ENCODE results near the gene CLOCK.

CLOCK gene

GRCh38 chr4:55458611-55459010 lies 88.1 kb downstream of the CLOCK start:
- H3K36me3 ChIP-seq (replicated peaks in 1 of 2; ENCODE audit: control insufficient read depth in 2 of 2, insufficient read depth in 2 of 2, low read length in 2 of 2), result peaks cover 0 to 84% of the 10 kb centered on the region in 2 donors
- no peak overlapping the region for H3K23ac ChIP-seq (ENCODE audit: low read depth, low read length, poor library complexity)
- no peaks in the 10 kb centered on the region for H3K9me3 ChIP-seq (replicated peaks in 1 of 2; ENCODE audit: control insufficient read depth in 2 of 2, insufficient read depth in 1 of 2, low read depth in 1 of 2, low read length in 2 of 2)
- H4K91ac ChIP-seq (ENCODE audit: low read depth, low read length, poor library complexity), result no peak overlapping the region
- H2AFZ ChIP-seq (ENCODE audit: low read length), result no peak overlapping the region
- no peaks in the 10 kb centered on the region for H3K4me1 ChIP-seq (ENCODE audit: control insufficient read depth in 2 of 2, insufficient read depth in 1 of 2, low read depth in 1 of 2, low read length in 2 of 2)
- no peaks in the 10 kb centered on the region for H3K27me3 ChIP-seq (ENCODE audit: control insufficient read depth in 3 of 3, insufficient read depth in 3 of 3, low read depth in 1 of 3, low read length in 3 of 3)
- no peak for DNase-seq (ENCODE audit: low spot score)
- no peak overlapping the region for H4K8ac ChIP-seq (ENCODE audit: low read depth, low read length)
- no peak overlapping the region for H2BK120ac ChIP-seq (ENCODE audit: low read depth, low read length)
- H2BK12ac ChIP-seq (ENCODE audit: low read length), result no peak overlapping the region
- no peak overlapping the region for H3K4ac ChIP-seq (ENCODE audit: low read length)
- H2AK5ac ChIP-seq (ENCODE audit: low read depth, low read length), result no peak overlapping the region
- no peak overlapping the region for H3K9ac ChIP-seq (ENCODE audit: low read depth, low read length, poor library complexity)
- no peaks in the 10 kb centered on the region for H3K79me1 ChIP-seq (ENCODE audit: low read depth, low read length)
- H3K4me3 ChIP-seq (ENCODE audit: low read length in 2 of 2), result no peak overlapping the region
- no peak overlapping the region for H2BK15ac ChIP-seq (ENCODE audit: low read length)
- no peak overlapping the region for H3K27ac ChIP-seq (replicated peaks; ENCODE audit: low read length)
- no peak overlapping the region for H3K18ac ChIP-seq (ENCODE audit: low read length)
- no peak overlapping the region for H3K4me2 ChIP-seq (ENCODE audit: insufficient read depth, low read length, poor library complexity, severe bottlenecking)
- no peak overlapping the region for H2BK5ac ChIP-seq (ENCODE audit: low read length)
- H3K14ac ChIP-seq (ENCODE audit: low read length), result no peak overlapping the region
- WGBS, 2 donors (ENCODE audit: extremely low coverage in 2 of 2, insufficient read length in 2 of 2, insufficient replicate concordance in 1 of 2), result no CpG with 5 or more reads among the region's 2 CpGs

GRCh38 chr4:55458164-55458563 lies 88.5 kb downstream of the CLOCK start:
- no peak overlapping the region for H3K4me2 ChIP-seq (ENCODE audit: insufficient read depth, low read length, poor library complexity, severe bottlenecking)
- no peak overlapping the region for H4K91ac ChIP-seq (ENCODE audit: low read depth, low read length, poor library complexity)
- DNase-seq (ENCODE audit: low spot score), result no peak
- no peak overlapping the region for H3K27ac ChIP-seq (replicated peaks; ENCODE audit: low read length)
- H2BK5ac ChIP-seq (ENCODE audit: low read length), result no peak overlapping the region
- H3K4me1 ChIP-seq (ENCODE audit: control insufficient read depth in 2 of 2, insufficient read depth in 1 of 2, low read depth in 1 of 2, low read length in 2 of 2), result no peaks in the 10 kb centered on the region
- no peak overlapping the region for H2BK15ac ChIP-seq (ENCODE audit: low read length)
- H2AK5ac ChIP-seq (ENCODE audit: low read depth, low read length), result no peak overlapping the region
- no peak overlapping the region for H3K18ac ChIP-seq (ENCODE audit: low read length)
- no peak overlapping the region for H3K4me3 ChIP-seq (ENCODE audit: low read length in 2 of 2)
- no peaks in the 10 kb centered on the region for H3K9me3 ChIP-seq (replicated peaks in 1 of 2; ENCODE audit: control insufficient read depth in 2 of 2, insufficient read depth in 1 of 2, low read depth in 1 of 2, low read length in 2 of 2)
- no peak overlapping the region for H3K9ac ChIP-seq (ENCODE audit: low read depth, low read length, poor library complexity)
- H2AFZ ChIP-seq (ENCODE audit: low read length), result no peak overlapping the region
- no peaks in the 10 kb centered on the region for H3K79me1 ChIP-seq (ENCODE audit: low read depth, low read length)
- no peak overlapping the region for H3K14ac ChIP-seq (ENCODE audit: low read length)
- H2BK120ac ChIP-seq (ENCODE audit: low read depth, low read length), result no peak overlapping the region
- no peak overlapping the region for H3K4ac ChIP-seq (ENCODE audit: low read length)
- no peak overlapping the region for H4K8ac ChIP-seq (ENCODE audit: low read depth, low read length)
- H3K27me3 ChIP-seq (ENCODE audit: control insufficient read depth in 3 of 3, insufficient read depth in 3 of 3, low read depth in 1 of 3, low read length in 3 of 3), result no peaks in the 10 kb centered on the region
- no peak overlapping the region for H2BK12ac ChIP-seq (ENCODE audit: low read length)
- WGBS, 2 donors (ENCODE audit: extremely low coverage in 2 of 2, insufficient read length in 2 of 2, insufficient replicate concordance in 1 of 2), result no CpG with 5 or more reads among the region's 5 CpGs
- H3K36me3 ChIP-seq (replicated peaks in 1 of 2; ENCODE audit: control insufficient read depth in 2 of 2, insufficient read depth in 2 of 2, low read length in 2 of 2), result peaks cover 0 to 84% of the 10 kb centered on the region in 2 donors
- H3K23ac ChIP-seq (ENCODE audit: low read depth, low read length, poor library complexity), result no peak overlapping the region

DNA sequence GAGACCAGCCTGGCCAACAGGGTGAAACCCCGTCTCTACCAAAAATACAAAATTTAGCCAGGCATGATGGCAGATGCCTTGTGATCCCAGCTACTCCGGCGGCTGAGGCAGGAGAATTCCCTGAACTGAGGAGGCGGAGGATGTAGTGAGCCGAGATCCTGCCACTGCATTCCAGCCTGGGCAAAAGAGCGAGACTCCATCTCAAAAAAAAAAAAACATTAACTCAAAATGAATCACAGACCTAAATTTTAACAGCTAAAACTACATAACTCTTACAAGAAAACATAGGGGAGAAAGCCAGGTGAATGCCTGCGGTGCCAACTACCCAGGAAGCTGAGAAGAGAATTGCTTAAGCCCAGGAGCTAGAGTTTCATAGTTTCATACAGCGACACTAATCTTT lies 96.1 kb downstream of the CLOCK start:
- H2BK12ac ChIP-seq (ENCODE audit: low read length), result no peak overlapping the region
- H2BK5ac ChIP-seq (ENCODE audit: low read length), result no peak overlapping the region
- no peaks in the 10 kb centered on the region for H3K79me1 ChIP-seq (ENCODE audit: low read depth, low read length)
- H3K4me3 ChIP-seq (ENCODE audit: low read length in 2 of 2), result no peak overlapping the region
- H2AFZ ChIP-seq (ENCODE audit: low read length), result no peak overlapping the region
- no peaks in the 10 kb centered on the region for H3K4me1 ChIP-seq (ENCODE audit: control insufficient read depth in 2 of 2, insufficient read depth in 1 of 2, low read depth in 1 of 2, low read length in 2 of 2)
- H3K14ac ChIP-seq (ENCODE audit: low read length), result no peak overlapping the region
- H3K27ac ChIP-seq (replicated peaks; ENCODE audit: low read length), result no peak overlapping the region
- no peak overlapping the region for H3K23ac ChIP-seq (ENCODE audit: low read depth, low read length, poor library complexity)
- no peaks in the 10 kb centered on the region for H3K27me3 ChIP-seq (ENCODE audit: control insufficient read depth in 3 of 3, insufficient read depth in 3 of 3, low read depth in 1 of 3, low read length in 3 of 3)
- no peak overlapping the region for H3K18ac ChIP-seq (ENCODE audit: low read length)
- H2AK5ac ChIP-seq (ENCODE audit: low read depth, low read length), result no peak overlapping the region
- H3K9ac ChIP-seq (ENCODE audit: low read depth, low read length, poor library complexity), result no peak overlapping the region
- H4K91ac ChIP-seq (ENCODE audit: low read depth, low read length, poor library complexity), result no peak overlapping the region
- no peak overlapping the region for H2BK120ac ChIP-seq (ENCODE audit: low read depth, low read length)
- H3K4ac ChIP-seq (ENCODE audit: low read length), result no peak overlapping the region
- DNase-seq (ENCODE audit: low spot score), result no peak
- no peak overlapping the region for H3K4me2 ChIP-seq (ENCODE audit: insufficient read depth, low read length, poor library complexity, severe bottlenecking)
- WGBS, 2 donors (ENCODE audit: extremely low coverage in 2 of 2, insufficient read length in 2 of 2, insufficient replicate concordance in 1 of 2), result no CpG with 5 or more reads among the region's 8 CpGs
- H3K36me3 ChIP-seq (replicated peaks in 1 of 2; ENCODE audit: control insufficient read depth in 2 of 2, insufficient read depth in 2 of 2, low read length in 2 of 2), result peaks cover 3 to 95% of the 10 kb centered on the region in 2 donors
- no peak overlapping the region for H2BK15ac ChIP-seq (ENCODE audit: low read length)
- H4K8ac ChIP-seq (ENCODE audit: low read depth, low read length), result no peak overlapping the region
- no peaks in the 10 kb centered on the region for H3K9me3 ChIP-seq (replicated peaks in 1 of 2; ENCODE audit: control insufficient read depth in 2 of 2, insufficient read depth in 1 of 2, low read depth in 1 of 2, low read length in 2 of 2)

DNA sequence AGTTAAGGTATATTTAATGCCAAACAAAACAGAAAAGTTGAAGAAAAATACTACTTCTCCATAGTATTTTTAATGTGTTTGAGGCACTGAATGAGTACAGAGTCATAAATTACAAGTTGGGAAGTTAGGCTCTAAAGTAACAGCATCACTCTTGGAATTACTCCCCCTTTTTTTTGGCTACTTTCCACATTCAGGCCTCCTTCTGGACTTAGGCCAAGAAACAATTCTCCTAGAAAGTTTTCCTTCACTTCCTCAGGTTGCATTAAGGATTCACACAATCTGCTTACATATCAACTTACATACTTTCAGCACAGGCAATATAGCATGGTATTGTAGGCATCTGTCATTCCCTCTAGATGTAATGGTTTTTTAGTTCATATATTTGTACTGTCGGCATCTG lies 98.9 kb downstream of the CLOCK start:
- Histone ChIP-seq H3K4me2 (ENCODE audit: insufficient read depth, low read length, poor library complexity, severe bottlenecking) (no peak overlapping the region), H3K4me3 (ENCODE audit: low read length in 2 of 2) (no peak overlapping the region), H2BK5ac (ENCODE audit: low read length) (no peak overlapping the region), H2AK5ac (ENCODE audit: low read depth, low read length) (no peak overlapping the region), H3K18ac (ENCODE audit: low read length) (no peak overlapping the region), H2BK12ac (ENCODE audit: low read length) (no peak overlapping the region), H3K4me1 (ENCODE audit: control insufficient read depth in 2 of 2, insufficient read depth in 1 of 2, low read depth in 1 of 2, low read length in 2 of 2) (no peaks in the 10 kb centered on the region), H3K4ac (ENCODE audit: low read length) (no peak overlapping the region), H4K91ac (ENCODE audit: low read depth, low read length, poor library complexity) (no peak overlapping the region), H3K36me3 (replicated peaks in 1 of 2; ENCODE audit: control insufficient read depth in 2 of 2, insufficient read depth in 2 of 2, low read length in 2 of 2) (peaks cover 5 to 97% of the 10 kb centered on the region in 2 donors), H2BK15ac (ENCODE audit: low read length) (no peak overlapping the region), H3K9me3 (replicated peaks in 1 of 2; ENCODE audit: control insufficient read depth in 2 of 2, insufficient read depth in 1 of 2, low read depth in 1 of 2, low read length in 2 of 2) (no peaks in the 10 kb centered on the region), H3K79me1 (ENCODE audit: low read depth, low read length) (no peaks in the 10 kb centered on the region), H4K8ac (ENCODE audit: low read depth, low read length) (no peak overlapping the region), H2BK120ac (ENCODE audit: low read depth, low read length) (no peak overlapping the region), H3K23ac (ENCODE audit: low read depth, low read length, poor library complexity) (no peak overlapping the region), H3K27me3 (ENCODE audit: control insufficient read depth in 3 of 3, insufficient read depth in 3 of 3, low read depth in 1 of 3, low read length in 3 of 3) (no peaks in the 10 kb centered on the region), H3K27ac (replicated peaks; ENCODE audit: low read length) (no peak overlapping the region), H2AFZ (ENCODE audit: low read length) (no peak overlapping the region), H3K14ac (ENCODE audit: low read length) (no peak overlapping the region), H3K9ac (ENCODE audit: low read depth, low read length, poor library complexity) (no peak overlapping the region)
- DNase-seq (ENCODE audit: low spot score), result no peak
- no CpG with 5 or more reads among the region's 1 CpG for WGBS, 2 donors (ENCODE audit: extremely low coverage in 2 of 2, insufficient read length in 2 of 2, insufficient replicate concordance in 1 of 2)
